ENCODE measurements around the gene RFX1.

- TF ChIP-seq CTCF (optimal IDR thresholded peaks at IDR 0.05 in 1 of 3, IDR thresholded peaks at IDR 0.05 in 1 of 3, conservative IDR thresholded peaks at IDR 0.05 in 1 of 3; ENCODE audit: extremely low read depth in 1 of 3, insufficient read depth in 2 of 3, low read length in 3 of 3): no peak
- TF ChIP-seq EZH2 (IDR thresholded peaks at IDR 0.05; ENCODE audit: low read length): no peak
Measured at GRCh38 chr19:13963603-13964105, 42.5 kb downstream of the RFX1 start.
